Frontal cortex (tissue), 4 donors: Measurements from ENCODE around the gene TUBB. TPM values are rescaled to one million over a fixed set of nuclear protein-coding genes. Genes with fewer than 3 reads are reported as not detected.
"Not testable (repeated sequence)": the region's sequence is repeated elsewhere in the genome, so short reads cannot be mapped to it uniquely, and the experiment has no call there.

Experiments
- DNase-seq, 2 donors: peaks; one replicate each; pipeline ENCODE4 v3.0.0; 2012; ENCODE audit warnings: low spot score in 2 of 2
- FAIRE-seq: peaks from 2 replicates; lab custom pipeline; 2012; peaks lifted over from hg19 to GRCh38; lab: Jason Lieb, UNC
- total RNA-seq: library from RNA; depleted of rRNA; stranded (reverse); fragments of >200 nt; gene quantifications from one replicate; pipeline ENCODE4 v1.2.3, GENCODE V29; 2014
- donor health status: control.
- donor health status: control.
- donor health status: control.

The TUBB gene
- total RNA-seq, 1 donor from 2014 or later: 1,325 TPM

- peak; percentile 83 to 90 for DNase-seq
Observed at GRCh38 chr6:30717129-30717844, 2.9 kb upstream of the TUBB start, which contains the start of gene MDC1. TSS of gene MDC1 (minus strand) at chr6:30717281. CDS start at chr6:30715175, 2,106 bp downstream.

GRCh38 chr6:30717845-30718720 is 2.1 kb upstream of the TUBB start:
- not testable (repeated sequence) for FAIRE-seq, DNase-seq

More at GRCh38 chr6:30717129-30717844, 2.9 kb upstream of the TUBB start, which contains the start of gene MDC1:
- FAIRE-seq: peak; percentile 84

- no peak for DNase-seq
- no peak for FAIRE-seq
Observed at GRCh38 chr6:30719356-30719755, 796 bp upstream of the TUBB start.

GRCh38 chr6:30720738-30721197 is 616 bp downstream of the TUBB start:
- FAIRE-seq (no peak), DNase-seq (peak in 1 of 2 donors; percentile 48)

- peak; percentile 84 to 90 for DNase-seq
- FAIRE-seq: no peak
Observed at GRCh38 chr6:30721198-30722024, 1.3 kb downstream of the TUBB start.

- not testable (repeated sequence) for FAIRE-seq, DNase-seq
Observed at GRCh38 chr6:30722025-30722279, 1.8 kb downstream of the TUBB start.

GRCh38 chr6:30722280-30723112 is 2.3 kb downstream of the TUBB start:
- no peak for FAIRE-seq
- DNase-seq: peak; percentile 64 to 66

GRCh38 chr6:30723159-30723842 is 3.1 kb downstream of the TUBB start:
- not testable (repeated sequence) for FAIRE-seq, DNase-seq

GRCh38 chr6:30723843-30724741 is 3.9 kb downstream of the TUBB start:
- DNase-seq, FAIRE-seq: not testable (repeated sequence)

- no peak for DNase-seq
- no peak for FAIRE-seq
Observed at GRCh38 chr6:30724906-30725667, 4.9 kb downstream of the TUBB start.

GRCh38 chr6:30725713-30726505 is 5.8 kb downstream of the TUBB start:
- no peak for FAIRE-seq

GRCh38 chr6:30726506-30727413 is 6.6 kb downstream of the TUBB start:
- FAIRE-seq: no peak
- no peak for DNase-seq

More at GRCh38 chr6:30725713-30726505, 5.8 kb downstream of the TUBB start:
- DNase-seq: no peak

- DNase-seq (no peak), FAIRE-seq (no peak)
Observed at GRCh38 chr6:30727920-30728553, 7.9 kb downstream of the TUBB start.

GRCh38 chr6:30730601-30731435 is 10.7 kb downstream of the TUBB start:
- DNase-seq (peak in 1 of 2 donors; percentile 46), FAIRE-seq (no peak)
